Activated T-cell treated with anti-CD3 and anti-CD28 coated beads for 48 hours (primary cell): ENCODE data around the gene UBE2V1.

Experiments used
- DNase-seq: peaks from one replicate; pipeline ENCODE4 v3.0.0-alpha.2; 2020; ENCODE audit warnings: low read depth

The UBE2V1 gene

GRCh38 chr20:50043573-50044352 lies 69.2 kb downstream of the UBE2V1 start:
- DNase-seq = no peak

GRCh38 chr20:50042370-50043313 lies 70.3 kb downstream of the UBE2V1 start:
- DNase-seq = no peak

- DNase-seq = no peak
These were observed 71.6 kb downstream of the UBE2V1 start for GRCh38 chr20:50041246-50041873.

- DNase-seq = no peak
These were observed 72.3 kb downstream of the UBE2V1 start for GRCh38 chr20:50040432-50041245.

- no peak for DNase-seq
These were observed 73.1 kb downstream of the UBE2V1 start for GRCh38 chr20:50039706-50040431.

- no peak for DNase-seq
These were observed 74.4 kb downstream of the UBE2V1 start for GRCh38 chr20:50038574-50038991.

- no peak for DNase-seq
These were observed 74.8 kb downstream of the UBE2V1 start for GRCh38 chr20:50038169-50038568.

GRCh38 chr20:50037575-50037974 lies 75.4 kb downstream of the UBE2V1 start:
- DNase-seq = no peak

- DNase-seq = no peak
These were observed 75.8 kb downstream of the UBE2V1 start for GRCh38 chr20:50037123-50037522.

GRCh38 chr20:50036703-50037102 lies 76.2 kb downstream of the UBE2V1 start:
- DNase-seq = no peak

GRCh38 chr20:50034567-50035180 lies 78.3 kb downstream of the UBE2V1 start:
- DNase-seq = no peak

- no peak for DNase-seq
These were observed 79.8 kb downstream of the UBE2V1 start for GRCh38 chr20:50032955-50033666.
